NOMO-1 (cell line): ENCODE data around the gene SH3PXD2A.

ENCODE experiments used
- DNase-seq, 2 experiments: peaks; one replicate each; lab custom pipeline; 2025; ENCODE audit not compliant: unreplicated experiment in 2 of 2; lab: John Stamatoyannopoulos, UW

The SH3PXD2A gene

GRCh38 chr10:103657061-103657591 is 198.2 kb downstream of the SH3PXD2A start:
- DNase-seq: no peak

- DNase-seq: no peak
Measured at GRCh38 chr10:103654925-103655324, 200.5 kb downstream of the SH3PXD2A start.

GRCh38 chr10:103653581-103654037 is 201.8 kb downstream of the SH3PXD2A start:
- no peak for DNase-seq

GRCh38 chr10:103652599-103653281 is 202.6 kb downstream of the SH3PXD2A start:
- no peak for DNase-seq

- DNase-seq: no peak
Measured at GRCh38 chr10:103651783-103652476, 203.4 kb downstream of the SH3PXD2A start.

GRCh38 chr10:103651333-103651732 is 204.0 kb downstream of the SH3PXD2A start:
- no peak for DNase-seq

- DNase-seq: no peak
Measured at GRCh38 chr10:103649654-103650423, 205.5 kb downstream of the SH3PXD2A start.

GRCh38 chr10:103648636-103649532 is 206.5 kb downstream of the SH3PXD2A start:
- no peak for DNase-seq

- no peak for DNase-seq
Measured at GRCh38 chr10:103648251-103648635, 207.1 kb downstream of the SH3PXD2A start.

GRCh38 chr10:103646304-103646703 is 209.1 kb downstream of the SH3PXD2A start:
- no peak for DNase-seq

GRCh38 chr10:103645141-103646054 is 210.0 kb downstream of the SH3PXD2A start:
- DNase-seq: peak; percentile 82 to 88

- no peak for DNase-seq
Measured at GRCh38 chr10:103643381-103643780, 212.0 kb downstream of the SH3PXD2A start.

- DNase-seq: no peak
Measured at GRCh38 chr10:103641326-103641725, 214.1 kb downstream of the SH3PXD2A start.

GRCh38 chr10:103640436-103641181 is 214.8 kb downstream of the SH3PXD2A start:
- no peak for DNase-seq

GRCh38 chr10:103638948-103639347 is 216.4 kb downstream of the SH3PXD2A start:
- DNase-seq: no peak

- DNase-seq: no peak
Measured at GRCh38 chr10:103637927-103638557, 217.3 kb downstream of the SH3PXD2A start.

GRCh38 chr10:103637011-103637410 is 218.4 kb downstream of the SH3PXD2A start:
- DNase-seq: no peak

- no peak for DNase-seq
Measured at GRCh38 chr10:103636492-103636891, 218.9 kb downstream of the SH3PXD2A start.
